ENCODE data around the gene EVA1C. TPM values are rescaled to one million over a fixed set of nuclear protein-coding genes. Genes with fewer than 3 reads are reported as not detected.

EVA1C gene
- total and polyA plus RNA-seq, 2 experiments from 2014 or later: 4.6 to 6.9 TPM

DNA sequence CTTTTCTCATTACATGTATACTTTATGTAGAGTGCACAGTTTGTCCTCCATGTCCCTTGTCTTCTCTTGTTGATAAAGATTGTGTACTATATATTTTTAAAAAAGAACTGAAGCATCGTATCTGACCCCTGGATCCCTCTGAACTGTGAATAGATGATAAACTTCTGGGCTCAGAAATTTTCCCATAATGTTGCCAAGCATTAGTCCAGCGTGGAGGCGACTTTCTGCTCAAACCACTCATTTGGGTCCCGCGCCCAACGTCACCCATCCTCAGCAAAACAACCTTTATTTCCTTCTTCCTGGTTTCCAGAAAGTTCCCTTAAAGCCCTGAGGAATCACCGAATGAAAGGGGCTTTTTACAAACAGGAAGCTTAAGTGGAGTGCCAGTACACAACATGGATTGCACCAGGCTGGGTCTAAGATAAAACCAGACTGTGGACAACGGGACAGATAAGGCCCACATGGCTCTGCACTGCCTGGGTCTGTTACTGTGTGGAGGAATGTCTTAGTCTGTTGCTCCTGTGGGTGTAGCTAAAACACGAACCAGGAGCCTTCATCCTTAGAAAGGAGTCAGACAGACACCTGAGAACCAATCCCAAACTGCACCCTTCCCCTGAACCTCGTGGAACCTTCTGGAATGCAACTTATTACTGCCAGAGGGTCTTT lies 15.6 kb downstream of the EVA1C start:
- Histone ChIP-seq H3K4me1 (ENCODE audit: insufficient read depth) (peaks cover 13% of the 10 kb centered on the region), H3K27ac (ENCODE audit: low read depth) (peak overlapping the region; percentile 74; the same call in 1 of the 2 replicates), H3K4me2 (peak overlapping the region; percentile 60), H3K79me2 (replicated peaks; ENCODE audit: insufficient read depth) (no peaks in the 10 kb centered on the region), H3K36me3 (ENCODE audit: insufficient read depth) (no peaks in the 10 kb centered on the region), H3K9me2 (ENCODE audit: insufficient read depth) (no peaks in the 10 kb centered on the region), H3K27me3 (ENCODE audit: insufficient read depth) (no peaks in the 10 kb centered on the region), H3F3A (replicated peaks; ENCODE audit: low read depth) (no peaks in the 10 kb centered on the region), H2AFZ (peak overlapping the region; percentile 78; the same call in 1 of the 2 replicates), H4K20me1 (replicated peaks; ENCODE audit: insufficient read depth) (no peaks in the 10 kb centered on the region), H3K4me3 (no peak overlapping the region)
- TF ChIP-seq, protein P1, sequence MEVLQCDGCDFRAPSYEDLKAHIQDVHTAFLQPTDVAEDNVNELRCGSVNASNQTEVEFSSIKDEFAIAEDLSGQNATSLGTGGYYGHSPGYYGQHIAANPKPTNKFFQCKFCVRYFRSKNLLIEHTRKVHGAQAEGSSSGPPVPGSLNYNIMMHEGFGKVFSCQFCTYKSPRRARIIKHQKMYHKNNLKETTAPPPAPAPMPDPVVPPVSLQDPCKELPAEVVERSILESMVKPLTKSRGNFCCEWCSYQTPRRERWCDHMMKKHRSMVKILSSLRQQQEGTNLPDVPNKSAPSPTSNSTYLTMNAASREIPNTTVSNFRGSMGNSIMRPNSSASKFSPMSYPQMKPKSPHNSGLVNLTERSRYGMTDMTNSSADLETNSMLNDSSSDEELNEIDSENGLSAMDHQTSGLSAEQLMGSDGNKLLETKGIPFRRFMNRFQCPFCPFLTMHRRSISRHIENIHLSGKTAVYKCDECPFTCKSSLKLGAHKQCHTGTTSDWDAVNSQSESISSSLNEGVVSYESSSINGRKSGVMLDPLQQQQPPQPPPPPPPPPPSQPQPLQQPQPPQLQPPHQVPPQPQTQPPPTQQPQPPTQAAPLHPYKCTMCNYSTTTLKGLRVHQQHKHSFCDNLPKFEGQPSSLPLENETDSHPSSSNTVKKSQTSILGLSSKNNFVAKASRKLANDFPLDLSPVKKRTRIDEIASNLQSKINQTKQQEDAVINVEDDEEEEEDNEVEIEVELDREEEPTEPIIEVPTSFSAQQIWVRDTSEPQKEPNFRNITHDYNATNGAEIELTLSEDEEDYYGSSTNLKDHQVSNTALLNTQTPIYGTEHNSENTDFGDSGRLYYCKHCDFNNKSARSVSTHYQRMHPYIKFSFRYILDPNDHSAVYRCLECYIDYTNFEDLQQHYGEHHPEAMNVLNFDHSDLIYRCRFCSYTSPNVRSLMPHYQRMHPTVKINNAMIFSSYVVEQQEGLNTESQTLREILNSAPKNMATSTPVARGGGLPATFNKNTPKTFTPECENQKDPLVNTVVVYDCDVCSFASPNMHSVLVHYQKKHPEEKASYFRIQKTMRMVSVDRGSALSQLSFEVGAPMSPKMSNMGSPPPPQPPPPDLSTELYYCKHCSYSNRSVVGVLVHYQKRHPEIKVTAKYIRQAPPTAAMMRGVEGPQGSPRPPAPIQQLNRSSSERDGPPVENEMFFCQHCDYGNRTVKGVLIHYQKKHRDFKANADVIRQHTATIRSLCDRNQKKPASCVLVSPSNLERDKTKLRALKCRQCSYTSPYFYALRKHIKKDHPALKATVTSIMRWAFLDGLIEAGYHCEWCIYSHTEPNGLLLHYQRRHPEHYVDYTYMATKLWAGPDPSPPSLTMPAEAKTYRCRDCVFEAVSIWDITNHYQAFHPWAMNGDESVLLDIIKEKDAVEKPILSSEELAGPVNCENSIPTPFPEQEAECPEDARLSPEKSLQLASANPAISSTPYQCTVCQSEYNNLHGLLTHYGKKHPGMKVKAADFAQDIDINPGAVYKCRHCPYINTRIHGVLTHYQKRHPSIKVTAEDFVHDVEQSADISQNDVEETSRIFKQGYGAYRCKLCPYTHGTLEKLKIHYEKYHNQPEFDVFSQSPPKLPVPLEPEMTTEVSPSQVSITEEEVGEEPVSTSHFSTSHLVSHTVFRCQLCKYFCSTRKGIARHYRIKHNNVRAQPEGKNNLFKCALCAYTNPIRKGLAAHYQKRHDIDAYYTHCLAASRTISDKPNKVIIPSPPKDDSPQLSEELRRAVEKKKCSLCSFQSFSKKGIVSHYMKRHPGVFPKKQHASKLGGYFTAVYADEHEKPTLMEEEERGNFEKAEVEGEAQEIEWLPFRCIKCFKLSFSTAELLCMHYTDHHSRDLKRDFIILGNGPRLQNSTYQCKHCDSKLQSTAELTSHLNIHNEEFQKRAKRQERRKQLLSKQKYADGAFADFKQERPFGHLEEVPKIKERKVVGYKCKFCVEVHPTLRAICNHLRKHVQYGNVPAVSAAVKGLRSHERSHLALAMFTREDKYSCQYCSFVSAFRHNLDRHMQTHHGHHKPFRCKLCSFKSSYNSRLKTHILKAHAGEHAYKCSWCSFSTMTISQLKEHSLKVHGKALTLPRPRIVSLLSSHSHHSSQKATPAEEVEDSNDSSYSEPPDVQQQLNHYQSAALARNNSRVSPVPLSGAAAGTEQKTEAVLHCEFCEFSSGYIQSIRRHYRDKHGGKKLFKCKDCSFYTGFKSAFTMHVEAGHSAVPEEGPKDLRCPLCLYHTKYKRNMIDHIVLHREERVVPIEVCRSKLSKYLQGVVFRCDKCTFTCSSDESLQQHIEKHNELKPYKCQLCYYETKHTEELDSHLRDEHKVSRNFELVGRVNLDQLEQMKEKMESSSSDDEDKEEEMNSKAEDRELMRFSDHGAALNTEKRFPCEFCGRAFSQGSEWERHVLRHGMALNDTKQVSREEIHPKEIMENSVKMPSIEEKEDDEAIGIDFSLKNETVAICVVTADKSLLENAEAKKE (CRISPR knock-in tag; IDR thresholded peaks at IDR 0.05): no peak
- no peak for TF ChIP-seq CREB1 (CRISPR knock-in tag; IDR thresholded peaks at IDR 0.05; ENCODE audit: low read depth)
- TF ChIP-seq, protein P2, sequence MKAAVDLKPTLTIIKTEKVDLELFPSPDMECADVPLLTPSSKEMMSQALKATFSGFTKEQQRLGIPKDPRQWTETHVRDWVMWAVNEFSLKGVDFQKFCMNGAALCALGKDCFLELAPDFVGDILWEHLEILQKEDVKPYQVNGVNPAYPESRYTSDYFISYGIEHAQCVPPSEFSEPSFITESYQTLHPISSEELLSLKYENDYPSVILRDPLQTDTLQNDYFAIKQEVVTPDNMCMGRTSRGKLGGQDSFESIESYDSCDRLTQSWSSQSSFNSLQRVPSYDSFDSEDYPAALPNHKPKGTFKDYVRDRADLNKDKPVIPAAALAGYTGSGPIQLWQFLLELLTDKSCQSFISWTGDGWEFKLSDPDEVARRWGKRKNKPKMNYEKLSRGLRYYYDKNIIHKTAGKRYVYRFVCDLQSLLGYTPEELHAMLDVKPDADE (IDR thresholded peaks at IDR 0.05): no peak
- no peak for TF ChIP-seq POLR2AphosphoS5 (IDR thresholded peaks at IDR 0.05; ENCODE audit: low read depth)
- no peak for TF ChIP-seq EZH2phosphoT487 (IDR thresholded peaks at IDR 0.05; ENCODE audit: unreplicated experiment)
- no peak for TF ChIP-seq NANOG (IDR thresholded peaks at IDR 0.05; ENCODE audit: borderline replicate concordance)
- no peak for TF ChIP-seq ZNF114 (CRISPR knock-in tag; IDR thresholded peaks at IDR 0.05)
- TF ChIP-seq EZH2 (IDR thresholded peaks at IDR 0.05; ENCODE audit: low read depth, unreplicated experiment): no peak
- TF ChIP-seq, protein P3, sequence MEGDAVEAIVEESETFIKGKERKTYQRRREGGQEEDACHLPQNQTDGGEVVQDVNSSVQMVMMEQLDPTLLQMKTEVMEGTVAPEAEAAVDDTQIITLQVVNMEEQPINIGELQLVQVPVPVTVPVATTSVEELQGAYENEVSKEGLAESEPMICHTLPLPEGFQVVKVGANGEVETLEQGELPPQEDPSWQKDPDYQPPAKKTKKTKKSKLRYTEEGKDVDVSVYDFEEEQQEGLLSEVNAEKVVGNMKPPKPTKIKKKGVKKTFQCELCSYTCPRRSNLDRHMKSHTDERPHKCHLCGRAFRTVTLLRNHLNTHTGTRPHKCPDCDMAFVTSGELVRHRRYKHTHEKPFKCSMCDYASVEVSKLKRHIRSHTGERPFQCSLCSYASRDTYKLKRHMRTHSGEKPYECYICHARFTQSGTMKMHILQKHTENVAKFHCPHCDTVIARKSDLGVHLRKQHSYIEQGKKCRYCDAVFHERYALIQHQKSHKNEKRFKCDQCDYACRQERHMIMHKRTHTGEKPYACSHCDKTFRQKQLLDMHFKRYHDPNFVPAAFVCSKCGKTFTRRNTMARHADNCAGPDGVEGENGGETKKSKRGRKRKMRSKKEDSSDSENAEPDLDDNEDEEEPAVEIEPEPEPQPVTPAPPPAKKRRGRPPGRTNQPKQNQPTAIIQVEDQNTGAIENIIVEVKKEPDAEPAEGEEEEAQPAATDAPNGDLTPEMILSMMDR (conservative IDR thresholded peaks at IDR 0.05; ENCODE audit: low read depth in 2 of 2): no peak
- TF ChIP-seq, protein P4, sequence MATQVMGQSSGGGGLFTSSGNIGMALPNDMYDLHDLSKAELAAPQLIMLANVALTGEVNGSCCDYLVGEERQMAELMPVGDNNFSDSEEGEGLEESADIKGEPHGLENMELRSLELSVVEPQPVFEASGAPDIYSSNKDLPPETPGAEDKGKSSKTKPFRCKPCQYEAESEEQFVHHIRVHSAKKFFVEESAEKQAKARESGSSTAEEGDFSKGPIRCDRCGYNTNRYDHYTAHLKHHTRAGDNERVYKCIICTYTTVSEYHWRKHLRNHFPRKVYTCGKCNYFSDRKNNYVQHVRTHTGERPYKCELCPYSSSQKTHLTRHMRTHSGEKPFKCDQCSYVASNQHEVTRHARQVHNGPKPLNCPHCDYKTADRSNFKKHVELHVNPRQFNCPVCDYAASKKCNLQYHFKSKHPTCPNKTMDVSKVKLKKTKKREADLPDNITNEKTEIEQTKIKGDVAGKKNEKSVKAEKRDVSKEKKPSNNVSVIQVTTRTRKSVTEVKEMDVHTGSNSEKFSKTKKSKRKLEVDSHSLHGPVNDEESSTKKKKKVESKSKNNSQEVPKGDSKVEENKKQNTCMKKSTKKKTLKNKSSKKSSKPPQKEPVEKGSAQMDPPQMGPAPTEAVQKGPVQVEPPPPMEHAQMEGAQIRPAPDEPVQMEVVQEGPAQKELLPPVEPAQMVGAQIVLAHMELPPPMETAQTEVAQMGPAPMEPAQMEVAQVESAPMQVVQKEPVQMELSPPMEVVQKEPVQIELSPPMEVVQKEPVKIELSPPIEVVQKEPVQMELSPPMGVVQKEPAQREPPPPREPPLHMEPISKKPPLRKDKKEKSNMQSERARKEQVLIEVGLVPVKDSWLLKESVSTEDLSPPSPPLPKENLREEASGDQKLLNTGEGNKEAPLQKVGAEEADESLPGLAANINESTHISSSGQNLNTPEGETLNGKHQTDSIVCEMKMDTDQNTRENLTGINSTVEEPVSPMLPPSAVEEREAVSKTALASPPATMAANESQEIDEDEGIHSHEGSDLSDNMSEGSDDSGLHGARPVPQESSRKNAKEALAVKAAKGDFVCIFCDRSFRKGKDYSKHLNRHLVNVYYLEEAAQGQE (IDR thresholded peaks at IDR 0.05; ENCODE audit: unreplicated experiment): no peak
- no peak for TF ChIP-seq STAT1 (IDR thresholded peaks at IDR 0.05; ENCODE audit: unreplicated experiment)
- no peak for TF ChIP-seq ZNF331 (CRISPR knock-in tag; IDR thresholded peaks at IDR 0.05; ENCODE audit: low read depth)
- no peak for TF ChIP-seq JUNB (IDR thresholded peaks at IDR 0.05; ENCODE audit: unreplicated experiment)
- no peak overlapping the region for H3K27ac Mint-ChIP-seq
- H3K4me1 Mint-ChIP-seq: peaks cover 13% of the 10 kb centered on the region
- no peak overlapping the region for H3K4me3 Mint-ChIP-seq
- peaks cover 12% of the 10 kb centered on the region; the same call in 2 of the 3 replicates for H3K9me3 Mint-ChIP-seq
- DNase-seq (ENCODE audit: low spot score) (no peak), ATAC-seq (no peak)
- H3K36me3 Mint-ChIP-seq (ENCODE audit: low read depth): peaks cover 11% of the 10 kb centered on the region
- H3K27me3 Mint-ChIP-seq (ENCODE audit: insufficient read depth, low read depth, poor library complexity): peaks cover 3% of the 10 kb centered on the region
